ENCODE data around the gene LSAMP.

DNA sequence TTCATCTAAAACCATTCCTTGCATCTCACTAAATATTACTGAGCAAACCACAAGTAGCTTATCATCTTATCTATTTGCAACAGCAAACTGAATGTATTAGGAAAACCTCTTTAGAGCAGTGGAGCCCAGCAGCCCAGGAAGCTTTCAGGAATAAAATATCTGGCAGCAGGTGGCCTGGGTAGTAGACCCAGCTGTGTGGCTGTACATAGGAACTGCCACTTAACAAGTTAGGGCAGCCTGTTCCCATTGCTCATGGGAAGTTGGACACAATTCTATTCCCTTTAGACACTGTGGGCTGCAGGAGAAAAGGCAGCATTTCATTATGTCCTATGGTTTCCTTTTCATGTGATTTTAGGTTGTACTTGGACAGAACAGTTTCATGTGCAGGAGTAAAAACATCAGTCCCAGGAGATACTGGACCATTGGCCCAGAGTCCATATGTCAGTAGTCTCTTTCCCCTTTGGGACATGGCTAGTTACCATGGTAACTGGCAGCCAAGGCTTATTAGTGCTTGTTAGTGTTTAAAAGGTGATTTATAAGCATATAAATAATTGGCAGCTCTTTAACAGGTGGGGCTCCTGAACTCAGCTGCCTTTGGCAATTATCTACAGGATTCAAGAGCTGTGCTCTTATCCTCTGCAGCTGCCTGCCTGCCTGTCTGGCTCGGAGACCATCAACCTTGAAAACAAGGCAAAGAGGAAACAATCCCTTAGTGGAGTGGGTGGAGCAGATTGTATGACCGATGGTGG lies 28.9 kb upstream of the LSAMP start:
- TF ChIP-seq CTCF (IDR thresholded peaks at IDR 0.05; ENCODE audit: insufficient read depth, low read length, poor library complexity, severe bottlenecking) (no peak), EZH2phosphoT487 (conservative IDR thresholded peaks at IDR 0.05; ENCODE audit: low read length) (no peak)
